Measurements from ENCODE around the gene TAS2R10. TPM values are rescaled to one million over a fixed set of nuclear protein-coding genes. Genes with fewer than 3 reads are reported as not detected.
"Not testable (repeated sequence)": the region's sequence is repeated elsewhere in the genome, so short reads cannot be mapped to it uniquely, and the experiment has no call there.

Gene TAS2R10
- total RNA-seq, 4 donors from 2014 or later = 0.32 TPM; not detected in 3

DNA sequence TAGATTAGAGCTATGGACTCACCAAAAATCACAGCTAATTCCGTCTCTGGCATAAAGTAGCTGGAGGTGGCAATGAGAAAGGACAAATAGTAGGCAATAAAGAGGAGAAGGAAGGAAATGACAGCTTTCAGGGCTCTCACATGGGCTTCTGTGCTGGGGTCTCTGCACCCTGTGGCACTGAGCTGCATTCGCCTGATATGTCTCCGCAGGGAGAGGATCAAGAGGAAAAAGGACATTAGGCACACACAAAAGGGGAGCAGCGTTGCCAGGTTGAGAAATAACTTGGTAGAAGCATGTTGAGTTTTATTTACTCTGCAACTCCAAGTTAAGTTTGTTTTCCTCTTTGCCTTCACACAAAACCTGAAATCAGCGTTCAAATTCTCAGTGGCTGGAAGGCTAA lies 24.4 kb downstream of the TAS2R10 start:
- H3K4me3 ChIP-seq (ENCODE audit: low read depth, poor library complexity, severe bottlenecking) = no peak overlapping the region
- intact Hi-C loops (cut with DNase I; ENCODE audit: low total_unique reads) = loop anchor here (2.0 kb wide), 1 partner anchor 39 kb away; no protein-coding TSS in a partner anchor
- DNase-seq (ENCODE audit: low spot score in 2 of 2) = no peak
- whole genome bisulfite sequencing, 2 donors = 60 to 63% methylated on average over 5 of the region's 5 CpGs
- TF ChIP-seq, protein P1, sequence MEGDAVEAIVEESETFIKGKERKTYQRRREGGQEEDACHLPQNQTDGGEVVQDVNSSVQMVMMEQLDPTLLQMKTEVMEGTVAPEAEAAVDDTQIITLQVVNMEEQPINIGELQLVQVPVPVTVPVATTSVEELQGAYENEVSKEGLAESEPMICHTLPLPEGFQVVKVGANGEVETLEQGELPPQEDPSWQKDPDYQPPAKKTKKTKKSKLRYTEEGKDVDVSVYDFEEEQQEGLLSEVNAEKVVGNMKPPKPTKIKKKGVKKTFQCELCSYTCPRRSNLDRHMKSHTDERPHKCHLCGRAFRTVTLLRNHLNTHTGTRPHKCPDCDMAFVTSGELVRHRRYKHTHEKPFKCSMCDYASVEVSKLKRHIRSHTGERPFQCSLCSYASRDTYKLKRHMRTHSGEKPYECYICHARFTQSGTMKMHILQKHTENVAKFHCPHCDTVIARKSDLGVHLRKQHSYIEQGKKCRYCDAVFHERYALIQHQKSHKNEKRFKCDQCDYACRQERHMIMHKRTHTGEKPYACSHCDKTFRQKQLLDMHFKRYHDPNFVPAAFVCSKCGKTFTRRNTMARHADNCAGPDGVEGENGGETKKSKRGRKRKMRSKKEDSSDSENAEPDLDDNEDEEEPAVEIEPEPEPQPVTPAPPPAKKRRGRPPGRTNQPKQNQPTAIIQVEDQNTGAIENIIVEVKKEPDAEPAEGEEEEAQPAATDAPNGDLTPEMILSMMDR (IDR thresholded peaks at IDR 0.05) = no peak

DNA sequence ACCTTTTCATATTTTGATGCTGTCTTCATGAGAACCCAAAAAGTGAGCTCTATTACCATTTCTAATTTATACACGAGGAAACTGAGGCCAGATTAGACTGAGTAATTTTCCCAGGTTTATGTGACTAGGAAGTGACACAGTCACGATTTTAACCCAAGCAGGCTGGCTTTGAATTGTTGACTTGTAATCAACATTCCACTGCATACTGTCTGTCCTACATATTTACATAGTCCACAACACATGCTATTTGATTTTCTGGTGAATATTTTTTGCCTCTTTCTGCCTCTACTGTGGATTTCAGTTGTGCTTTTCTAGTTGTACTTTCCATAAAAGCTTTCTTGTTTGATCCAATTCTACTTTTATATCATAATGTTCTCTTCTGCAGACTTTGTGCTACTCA lies 31.9 kb downstream of the TAS2R10 start:
- intact Hi-C loops (cut with DNase I; ENCODE audit: low total_unique reads) = no loop called here
- no peak for DNase-seq (ENCODE audit: low spot score in 2 of 2)
- H3K4me3 ChIP-seq (ENCODE audit: low read depth, poor library complexity, severe bottlenecking) = no peak overlapping the region
- no peak for TF ChIP-seq POLR2A (IDR thresholded peaks at IDR 0.05)
- TF ChIP-seq, protein P1 (IDR thresholded peaks at IDR 0.05) = no peak
- 56 to 59% methylated on average over 2 of the region's 2 CpGs for WGBS, 2 donors

DNA sequence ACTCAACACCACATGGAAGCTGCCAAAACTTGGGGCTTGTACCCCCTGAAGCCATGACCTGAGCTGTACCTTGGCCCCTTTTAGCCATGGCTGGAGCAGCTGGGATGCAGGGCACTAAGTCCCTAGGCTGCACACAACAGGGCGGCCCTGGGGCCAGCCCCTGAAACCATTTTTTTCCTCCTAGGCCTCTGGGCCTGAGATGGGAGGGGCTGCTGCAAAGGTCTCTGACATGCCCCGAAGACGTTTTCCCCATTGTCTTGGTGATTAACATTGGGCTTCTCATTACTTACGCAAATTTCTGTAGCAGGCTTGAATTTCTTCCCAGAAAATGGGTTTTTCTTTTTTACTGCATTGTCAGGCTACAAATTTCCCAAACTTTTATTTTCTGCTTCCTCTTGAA lies 34.4 kb downstream of the TAS2R10 start:
- DNase-seq (ENCODE audit: low spot score in 2 of 2); H3K4me3 ChIP-seq (ENCODE audit: low read depth, poor library complexity, severe bottlenecking); intact Hi-C loops (cut with DNase I; ENCODE audit: low total_unique reads): not testable (repeated sequence)
- 85 to 89% methylated on average over 4 of the region's 4 CpGs for WGBS, 2 donors

DNA sequence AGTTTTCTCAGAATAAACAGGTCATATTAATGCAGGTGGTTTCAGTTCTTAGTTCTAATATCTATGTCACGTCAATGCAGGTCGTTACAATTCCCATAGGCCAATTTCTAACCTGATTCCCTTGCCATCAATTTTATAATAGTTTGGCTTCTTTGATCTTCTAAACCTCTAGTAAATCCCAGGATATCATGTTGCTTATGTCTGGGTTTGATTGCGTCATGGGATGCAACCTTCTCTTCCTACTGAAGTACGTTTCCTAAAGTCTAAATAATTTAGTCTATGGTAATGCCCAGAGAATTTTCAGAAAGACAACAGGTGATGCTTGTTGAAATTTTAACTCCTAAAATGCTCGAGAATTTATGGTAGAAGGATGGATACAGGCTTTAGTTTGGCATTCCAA lies 42.9 kb downstream of the TAS2R10 start:
- 36 to 38% methylated on average over 5 of the region's 5 CpGs for WGBS, 2 donors
- DNase-seq (ENCODE audit: low spot score in 2 of 2) = no peak
- no peak overlapping the region for H3K4me3 ChIP-seq (ENCODE audit: low read depth, poor library complexity, severe bottlenecking)
- TF ChIP-seq, protein P1 (IDR thresholded peaks at IDR 0.05) = no peak
- no peak for TF ChIP-seq POLR2A (IDR thresholded peaks at IDR 0.05)
- intact Hi-C loops (cut with DNase I; ENCODE audit: low total_unique reads) = no loop called here

DNA sequence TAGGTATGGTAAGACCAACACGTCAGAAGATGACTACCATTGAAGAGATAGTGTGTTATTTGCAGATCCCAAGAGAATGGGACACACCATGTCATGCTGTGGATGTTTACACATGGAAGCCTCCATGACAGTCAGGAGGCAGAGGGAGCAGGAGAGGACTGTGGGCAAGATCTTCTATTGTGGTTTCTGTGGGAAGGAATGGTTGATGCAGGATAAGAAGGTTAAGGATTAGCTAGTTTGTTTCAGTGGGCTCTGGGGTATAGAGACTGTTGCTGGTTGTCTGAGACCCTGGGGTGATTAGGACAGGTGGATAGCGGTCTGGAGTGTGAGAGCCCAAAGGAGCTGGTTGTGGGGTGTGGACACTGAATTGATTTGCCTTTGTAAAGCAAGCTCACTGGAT lies 47.1 kb downstream of the TAS2R10 start:
- 84 to 85% methylated on average over 2 of the region's 2 CpGs for WGBS, 2 donors
- H3K4me3 ChIP-seq (ENCODE audit: low read depth, poor library complexity, severe bottlenecking) = no peak overlapping the region
- DNase-seq (ENCODE audit: low spot score in 2 of 2) = no peak
- intact Hi-C loops (cut with DNase I; ENCODE audit: low total_unique reads) = loop anchor here (5.0 kb wide), 1 partner anchor 418 kb away; no protein-coding TSS in a partner anchor
- no peak for TF ChIP-seq POLR2A (IDR thresholded peaks at IDR 0.05)
- TF ChIP-seq, protein P1 (IDR thresholded peaks at IDR 0.05) = no peak

Other genes with a start within 250 kb of the TAS2R10 start
- 10 to 100 TPM in 3 of 4 donors, 1 to 10 TPM in 1; 9.5 to 61.3 (median 16.9) TPM for gene MAGOHB, start 212.7 kb downstream of the TAS2R10 start, total RNA-seq
- gene STYK1, start 152.3 kb downstream of the TAS2R10 start, total RNA-seq = 1 to 10 TPM; 2.0 to 2.5 (median 2.2) TPM
- 100 to 1,000 TPM; 544 to 987 (median 637) TPM for gene YBX3, start 103.0 kb downstream of the TAS2R10 start, total RNA-seq
- not detected for gene TAS2R7, start 23.7 kb downstream of the TAS2R10 start, total RNA-seq
- not detected for gene TAS2R8, start 19.1 kb downstream of the TAS2R10 start, total RNA-seq
- not detected for gene TAS2R9, start 16.2 kb downstream of the TAS2R10 start, total RNA-seq
- gene PRR4, start 23.1 kb upstream of the TAS2R10 start, total RNA-seq = 100 to 1,000 TPM in 1 of 4 donors, 10 to 100 TPM in 3; 33.5 to 101 (median 70.5) TPM
- gene PRH1, start 57.9 kb upstream of the TAS2R10 start, total RNA-seq = 1 to 10 TPM in 2 of 4 donors, under 1 TPM in 1, not detected in 1; 0.95 to 7.8 (median 5.5) TPM
- gene TAS2R13, start 83.2 kb upstream of the TAS2R10 start, total RNA-seq = 1 to 10 TPM in 1 of 4 donors, under 1 TPM in 3; 0.26 to 1.1 (median 0.73) TPM
- not detected for gene PRH2, start 102.9 kb upstream of the TAS2R10 start, total RNA-seq
- 1 to 10 TPM in 1 of 4 donors, under 1 TPM in 3; 0.49 to 1.3 (median 0.73) TPM for gene TAS2R14, start 112.9 kb upstream of the TAS2R10 start, total RNA-seq
- under 1 TPM in 2 of 4 donors, not detected in 2; 0.30 to 0.42 TPM for gene TAS2R50, start 160.6 kb upstream of the TAS2R10 start, total RNA-seq
- gene TAS2R20, start 171.9 kb upstream of the TAS2R10 start, total RNA-seq = 1 to 10 TPM in 1 of 4 donors, under 1 TPM in 3; 0.34 to 1.4 (median 0.66) TPM
- gene TAS2R19, start 196.3 kb upstream of the TAS2R10 start, total RNA-seq = 1 to 10 TPM in 2 of 4 donors, under 1 TPM in 2; 0.34 to 7.0 (median 1.5) TPM
- gene TAS2R31, start 205.0 kb upstream of the TAS2R10 start, total RNA-seq = 1 to 10 TPM in 1 of 4 donors, under 1 TPM in 2, not detected in 1; 0.27 to 1.1 (median 0.68) TPM
- gene TAS2R46, start 235.9 kb upstream of the TAS2R10 start, total RNA-seq = 1 to 10 TPM in 1 of 4 donors, under 1 TPM in 2, not detected in 1; 0.57 to 1.1 (median 0.68) TPM